ENCODE data around the gene STRIP1.

The STRIP1 gene

GRCh38 chr1:110050602-110051261, 16.3 kb downstream of the STRIP1 start:
- Mint-ChIP-seq H3K9me3 (no peaks in the 10 kb centered on the region), H3K27ac (no peak overlapping the region), H3K4me1 (ENCODE audit: low read depth) (no peaks in the 10 kb centered on the region), H3K4me3 (no peak overlapping the region), H3K36me3 (ENCODE audit: low read depth) (peaks cover 100% of the 10 kb centered on the region), H3K27me3 (no peaks in the 10 kb centered on the region)
- intact Hi-C loops (cut with micrococcal nuclease), result no loop called here

DNA sequence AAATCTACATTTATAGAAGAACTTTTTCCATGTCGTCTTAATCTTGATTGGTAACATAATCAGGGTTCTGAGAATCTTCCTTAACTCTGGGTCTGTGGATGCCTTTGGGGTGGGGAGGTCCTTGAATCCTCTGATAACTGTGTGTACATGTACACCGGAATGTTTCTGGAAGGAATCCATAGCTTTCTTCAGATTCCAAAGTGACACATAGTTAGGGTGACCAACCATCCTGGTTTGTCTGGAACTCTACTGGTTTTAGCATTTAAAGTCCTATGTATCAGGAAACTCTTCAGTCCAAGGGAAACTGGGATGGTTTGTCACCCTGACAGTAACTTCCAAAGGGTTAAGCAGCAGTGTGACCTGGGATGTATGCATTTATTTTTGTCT, 16.8 kb downstream of the STRIP1 start:
- H3K27me3 Mint-ChIP-seq, result no peaks in the 10 kb centered on the region
- intact Hi-C loops (cut with micrococcal nuclease), result no loop called here
- no peak overlapping the region for H3K4me3 Mint-ChIP-seq
- no peaks in the 10 kb centered on the region for H3K9me3 Mint-ChIP-seq
- no peak overlapping the region for H3K27ac Mint-ChIP-seq
- peaks cover 100% of the 10 kb centered on the region for H3K36me3 Mint-ChIP-seq (ENCODE audit: low read depth)
- no peaks in the 10 kb centered on the region for H3K4me1 Mint-ChIP-seq (ENCODE audit: low read depth)

DNA sequence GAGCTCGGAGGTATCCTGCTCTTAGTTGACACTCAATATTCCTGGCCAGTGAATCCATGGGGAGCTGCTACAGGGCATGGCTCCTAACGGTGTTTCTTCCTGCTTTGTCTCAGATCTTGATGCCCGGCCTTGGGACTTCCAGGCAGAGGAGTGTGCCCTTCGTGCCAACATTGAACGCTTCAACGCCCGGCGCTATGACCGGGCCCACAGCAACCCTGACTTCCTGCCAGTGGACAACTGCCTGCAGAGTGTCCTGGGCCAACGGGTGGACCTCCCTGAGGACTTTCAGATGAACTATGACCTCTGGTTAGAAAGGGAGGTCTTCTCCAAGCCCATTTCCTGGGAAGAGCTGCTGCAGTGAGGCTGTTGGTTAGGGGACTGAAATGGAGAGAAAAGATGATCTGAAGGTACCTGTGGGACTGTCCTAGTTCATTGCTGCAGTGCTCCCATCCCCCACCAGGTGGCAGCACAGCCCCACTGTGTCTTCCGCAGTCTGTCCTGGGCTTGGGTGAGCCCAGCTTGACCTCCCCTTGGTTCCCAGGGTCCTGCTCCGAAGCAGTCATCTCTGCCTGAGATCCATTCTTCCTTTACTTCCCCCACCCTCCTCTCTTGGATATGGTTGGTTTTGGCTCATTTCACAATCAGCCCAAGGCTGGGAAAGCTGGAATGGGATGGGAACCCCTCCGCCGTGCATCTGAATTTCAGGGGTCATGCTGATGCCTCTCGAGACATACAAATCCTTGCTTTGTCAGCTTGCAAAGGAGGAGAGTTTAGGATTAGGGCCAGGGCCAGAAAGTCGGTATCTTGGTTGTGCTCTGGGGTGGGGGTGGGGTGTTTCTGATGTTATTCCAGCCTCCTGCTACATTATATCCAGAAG, 19.4 kb downstream of the STRIP1 start:
- intact Hi-C loops (cut with micrococcal nuclease), result loop anchor here (1.0 kb wide), 1 partner anchor 53 kb away; no protein-coding TSS in a partner anchor
- Mint-ChIP-seq H3K36me3 (ENCODE audit: low read depth) (peaks cover 99% of the 10 kb centered on the region), H3K27ac (no peak overlapping the region), H3K9me3 (no peaks in the 10 kb centered on the region), H3K4me3 (no peak overlapping the region), H3K27me3 (no peaks in the 10 kb centered on the region), H3K4me1 (ENCODE audit: low read depth) (peaks cover 18% of the 10 kb centered on the region)

DNA sequence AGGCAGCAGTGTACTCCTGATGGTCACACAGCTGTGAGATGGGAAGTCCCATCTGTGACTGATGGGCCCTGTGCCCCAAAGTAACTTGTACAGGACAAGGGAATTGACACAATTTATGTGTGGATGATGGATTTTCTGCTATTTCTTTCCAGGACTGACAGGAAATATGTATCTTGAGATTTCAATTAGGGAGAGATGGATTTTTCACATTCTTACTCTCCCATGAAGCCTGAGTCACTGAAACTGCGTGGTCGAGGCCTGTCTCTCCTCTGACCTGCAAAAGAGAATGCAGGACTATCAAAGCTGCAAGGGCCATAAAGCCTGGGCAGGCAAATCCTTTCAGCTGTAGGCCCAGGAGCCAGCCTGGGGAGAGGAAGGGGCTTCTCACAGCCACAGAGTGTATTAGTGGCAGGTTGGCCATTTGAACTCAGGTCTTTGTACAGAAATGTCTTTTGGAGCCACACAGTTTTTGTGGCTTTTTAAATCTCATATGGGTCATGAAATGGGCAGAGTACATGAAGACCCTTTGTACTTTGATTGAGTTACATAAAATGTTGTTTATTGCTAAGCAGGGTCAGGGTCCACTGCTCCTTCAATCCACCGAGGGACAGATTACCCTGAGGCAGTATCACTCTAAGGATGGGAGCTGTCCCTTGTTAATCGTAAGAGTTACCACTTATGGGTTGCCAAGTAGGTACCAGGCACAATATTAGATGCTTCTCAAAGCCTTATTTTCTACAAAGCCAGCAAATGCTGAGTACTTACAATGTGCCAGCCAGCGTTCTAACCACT, 21.3 kb downstream of the STRIP1 start:
- Mint-ChIP-seq H3K4me1 (ENCODE audit: low read depth) (peaks cover 21% of the 10 kb centered on the region), H3K36me3 (ENCODE audit: low read depth) (peaks cover 97% of the 10 kb centered on the region), H3K4me3 (no peak overlapping the region), H3K9me3 (no peaks in the 10 kb centered on the region), H3K27me3 (no peaks in the 10 kb centered on the region), H3K27ac (no peak overlapping the region)
- intact Hi-C loops (cut with micrococcal nuclease), result no loop called here

GRCh38 chr1:110056285-110056683, 21.9 kb downstream of the STRIP1 start:
- Mint-ChIP-seq H3K27ac (no peak overlapping the region), H3K9me3 (no peaks in the 10 kb centered on the region), H3K4me3 (no peak overlapping the region), H3K36me3 (ENCODE audit: low read depth) (peaks cover 96% of the 10 kb centered on the region), H3K4me1 (ENCODE audit: low read depth) (peaks cover 21% of the 10 kb centered on the region), H3K27me3 (no peaks in the 10 kb centered on the region)
- intact Hi-C loops (cut with micrococcal nuclease), result no loop called here

DNA sequence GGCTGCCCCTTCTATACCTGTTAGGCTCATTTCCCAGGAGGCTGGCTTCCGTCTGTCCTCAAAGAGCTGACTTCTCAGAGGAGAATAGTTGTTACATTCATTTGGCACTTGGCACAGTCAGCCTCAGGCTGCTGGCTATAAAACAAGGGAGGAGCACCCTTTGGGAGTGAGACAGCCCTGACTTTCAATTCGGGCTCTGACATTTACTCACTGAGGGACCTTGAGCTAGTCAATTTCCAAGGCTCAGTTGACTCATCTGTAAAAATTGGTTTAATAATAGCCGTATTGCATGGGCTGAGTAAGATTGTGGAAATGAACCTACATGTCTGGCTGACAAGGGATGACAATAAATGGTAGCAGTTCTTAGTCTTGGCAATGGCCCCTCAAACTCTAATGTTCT, 22.4 kb downstream of the STRIP1 start:
- H3K36me3 Mint-ChIP-seq (ENCODE audit: low read depth), result peaks cover 96% of the 10 kb centered on the region
- H3K27me3 Mint-ChIP-seq, result no peaks in the 10 kb centered on the region
- intact Hi-C loops (cut with micrococcal nuclease), result no loop called here
- H3K9me3 Mint-ChIP-seq, result no peaks in the 10 kb centered on the region
- peaks cover 21% of the 10 kb centered on the region for H3K4me1 Mint-ChIP-seq (ENCODE audit: low read depth)
- H3K4me3 Mint-ChIP-seq, result no peak overlapping the region
- no peak overlapping the region for H3K27ac Mint-ChIP-seq

- intact Hi-C loops (cut with micrococcal nuclease), result no loop called here
- Mint-ChIP-seq H3K9me3 (no peaks in the 10 kb centered on the region), H3K4me1 (ENCODE audit: low read depth) (peaks cover 21% of the 10 kb centered on the region), H3K36me3 (ENCODE audit: low read depth) (peaks cover 89% of the 10 kb centered on the region), H3K27ac (peak overlapping the region; percentile 37), H3K4me3 (no peak overlapping the region), H3K27me3 (no peaks in the 10 kb centered on the region)
These were observed 23.6 kb downstream of the STRIP1 start for GRCh38 chr1:110057963-110058518.

DNA sequence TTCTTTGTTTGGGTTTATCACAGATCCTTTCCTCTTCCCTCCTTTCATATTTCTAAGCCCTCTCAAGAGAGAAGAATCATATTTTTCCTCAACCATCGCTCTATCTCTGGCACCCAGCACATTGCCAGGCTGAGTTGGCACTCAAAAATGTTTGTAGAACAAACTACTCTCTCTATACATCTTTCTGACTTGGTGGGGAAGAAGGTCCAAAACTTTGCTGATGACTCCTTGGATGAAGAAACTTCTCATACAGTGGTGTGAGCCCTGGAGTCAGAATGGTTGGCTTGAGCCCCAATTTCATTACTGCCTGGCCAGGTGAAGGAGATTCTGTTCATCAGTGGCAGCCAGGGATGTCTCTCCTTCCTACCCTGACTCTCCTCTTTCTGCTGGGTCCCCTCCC, 24.2 kb downstream of the STRIP1 start:
- H3K9me3 Mint-ChIP-seq, result no peaks in the 10 kb centered on the region
- H3K4me1 Mint-ChIP-seq (ENCODE audit: low read depth), result peaks cover 21% of the 10 kb centered on the region
- H3K36me3 Mint-ChIP-seq (ENCODE audit: low read depth), result peaks cover 84% of the 10 kb centered on the region
- peak overlapping the region; percentile 37 for H3K27ac Mint-ChIP-seq
- intact Hi-C loops (cut with micrococcal nuclease), result no loop called here
- H3K27me3 Mint-ChIP-seq, result peaks cover 1% of the 10 kb centered on the region
- H3K4me3 Mint-ChIP-seq, result no peak overlapping the region

- Mint-ChIP-seq H3K4me1 (ENCODE audit: low read depth) (peaks cover 21% of the 10 kb centered on the region), H3K36me3 (ENCODE audit: low read depth) (peaks cover 77% of the 10 kb centered on the region), H3K27ac (no peak overlapping the region), H3K27me3 (peaks cover 7% of the 10 kb centered on the region), H3K9me3 (no peaks in the 10 kb centered on the region), H3K4me3 (no peak overlapping the region)
- intact Hi-C loops (cut with micrococcal nuclease), result no loop called here
These were observed 24.9 kb downstream of the STRIP1 start for GRCh38 chr1:110059133-110059863.

DNA sequence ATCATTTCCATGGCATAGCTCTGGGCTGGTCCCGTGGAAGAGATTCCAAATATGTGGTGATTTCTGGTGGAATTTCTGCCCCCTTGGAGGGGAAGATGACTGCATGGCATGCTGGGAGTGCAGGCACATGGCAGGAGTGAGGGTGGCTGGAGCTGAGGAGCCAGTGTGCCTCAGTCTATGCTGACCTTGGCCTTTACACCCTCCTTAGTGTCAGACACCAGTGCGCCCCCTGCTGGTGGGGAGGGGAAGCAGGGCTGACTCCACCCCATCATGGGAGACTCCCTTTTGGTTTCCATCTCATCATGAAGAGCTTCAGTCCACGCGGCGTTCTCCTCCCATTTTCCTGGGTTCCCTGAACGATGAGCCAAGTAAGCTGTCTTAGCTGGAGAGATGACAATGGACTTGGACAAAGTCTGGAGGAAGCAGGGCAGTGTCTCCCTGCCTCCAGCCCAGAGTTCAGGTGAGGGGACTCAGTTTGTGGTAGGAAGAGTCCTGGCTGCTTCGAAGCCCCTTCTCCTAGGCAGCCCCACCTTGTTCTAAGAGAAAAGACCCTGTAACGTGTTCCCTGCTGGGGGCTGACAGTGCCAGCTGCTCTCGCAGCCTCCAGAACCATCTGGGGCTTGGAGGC, 25.7 kb downstream of the STRIP1 start:
- H3K4me3 Mint-ChIP-seq, result no peak overlapping the region
- H3K9me3 Mint-ChIP-seq, result no peaks in the 10 kb centered on the region
- H3K27me3 Mint-ChIP-seq, result peaks cover 15% of the 10 kb centered on the region
- H3K27ac Mint-ChIP-seq, result no peak overlapping the region
- intact Hi-C loops (cut with micrococcal nuclease), result no loop called here
- H3K4me1 Mint-ChIP-seq (ENCODE audit: low read depth), result peaks cover 26% of the 10 kb centered on the region
- peaks cover 68% of the 10 kb centered on the region for H3K36me3 Mint-ChIP-seq (ENCODE audit: low read depth)

GRCh38 chr1:110060662-110061060, 26.2 kb downstream of the STRIP1 start:
- intact Hi-C loops (cut with micrococcal nuclease), result no loop called here
- Mint-ChIP-seq H3K27me3 (peaks cover 20% of the 10 kb centered on the region), H3K4me1 (ENCODE audit: low read depth) (peaks cover 26% of the 10 kb centered on the region), H3K36me3 (ENCODE audit: low read depth) (peaks cover 63% of the 10 kb centered on the region), H3K27ac (no peak overlapping the region), H3K4me3 (no peak overlapping the region), H3K9me3 (no peaks in the 10 kb centered on the region)

- Mint-ChIP-seq H3K27me3 (peaks cover 27% of the 10 kb centered on the region), H3K4me3 (no peak overlapping the region), H3K9me3 (no peaks in the 10 kb centered on the region), H3K36me3 (ENCODE audit: low read depth) (peaks cover 56% of the 10 kb centered on the region), H3K4me1 (ENCODE audit: low read depth) (peaks cover 26% of the 10 kb centered on the region), H3K27ac (no peak overlapping the region)
- intact Hi-C loops (cut with micrococcal nuclease), result no loop called here
These were observed 26.9 kb downstream of the STRIP1 start for GRCh38 chr1:110061341-110061740.

DNA sequence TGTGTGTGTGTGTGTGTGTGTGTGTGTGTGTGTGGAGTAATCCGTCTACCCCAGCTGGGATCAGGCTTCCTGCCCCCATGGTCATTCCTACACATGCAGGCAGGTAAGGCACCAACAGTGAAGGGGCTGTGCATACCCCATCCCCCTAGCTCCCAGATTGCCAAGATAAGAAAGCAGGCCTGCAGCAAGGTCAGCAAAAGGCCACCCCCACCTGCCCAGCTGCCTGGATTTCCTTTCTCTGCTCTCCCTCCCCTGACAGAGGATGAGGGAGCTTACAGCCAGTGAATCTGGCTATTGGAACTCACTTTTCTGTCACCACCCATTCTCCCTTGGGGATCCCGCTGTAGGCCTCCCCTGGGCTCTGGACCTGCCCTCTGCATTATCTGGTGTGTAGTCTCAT, 28.2 kb downstream of the STRIP1 start:
- no peaks in the 10 kb centered on the region for H3K9me3 Mint-ChIP-seq
- H3K36me3 Mint-ChIP-seq (ENCODE audit: low read depth), result peaks cover 44% of the 10 kb centered on the region
- H3K4me1 Mint-ChIP-seq (ENCODE audit: low read depth), result peaks cover 20% of the 10 kb centered on the region
- H3K27ac Mint-ChIP-seq, result no peak overlapping the region
- intact Hi-C loops (cut with micrococcal nuclease), result no loop called here
- no peak overlapping the region for H3K4me3 Mint-ChIP-seq
- H3K27me3 Mint-ChIP-seq, result peaks cover 39% of the 10 kb centered on the region
